HG03045 (cell line): Measurements from ENCODE around the gene MFN1.

Experiments used
- ATAC-seq: cut with Tn5 transposase; IDR thresholded peaks from one replicate; pipeline ENCODE4 v1.9.1; 2021; ENCODE audit warnings: mild to moderate bottlenecking, moderate library complexity; ENCODE audit not compliant: unreplicated experiment

Gene MFN1

GRCh38 chr3:179336345-179336929 lies 11.1 kb upstream of the MFN1 start:
- no peak for ATAC-seq

- peak; percentile 45 for ATAC-seq
Observed at GRCh38 chr3:179348325-179349013, 960 bp downstream of the MFN1 start.

- ATAC-seq = no peak
Observed at GRCh38 chr3:179355996-179356395, 8.5 kb downstream of the MFN1 start.

GRCh38 chr3:179363332-179363731 lies 15.8 kb downstream of the MFN1 start:
- no peak for ATAC-seq

- no peak for ATAC-seq
Observed at GRCh38 chr3:179369621-179370020, 22.1 kb downstream of the MFN1 start.

GRCh38 chr3:179373938-179374337 lies 26.4 kb downstream of the MFN1 start:
- no peak for ATAC-seq

- ATAC-seq = no peak
Observed at GRCh38 chr3:179375091-179375999, 27.8 kb downstream of the MFN1 start.

- no peak for ATAC-seq
Observed at GRCh38 chr3:179376474-179376873, 29.0 kb downstream of the MFN1 start.

- ATAC-seq = no peak
Observed at GRCh38 chr3:179391906-179392305, 44.4 kb downstream of the MFN1 start.

- ATAC-seq = no peak
Observed at GRCh38 chr3:179398574-179399231, 51.2 kb downstream of the MFN1 start.

- ATAC-seq = no peak
Observed at GRCh38 chr3:179401561-179401960, 54.1 kb downstream of the MFN1 start.

GRCh38 chr3:179402963-179403362 lies 55.5 kb downstream of the MFN1 start:
- no peak for ATAC-seq

- no peak for ATAC-seq
Observed at GRCh38 chr3:179404307-179404706, 56.8 kb downstream of the MFN1 start.

- no peak for ATAC-seq
Observed at GRCh38 chr3:179410331-179410730, 62.8 kb downstream of the MFN1 start.

GRCh38 chr3:179410999-179411398 lies 63.5 kb downstream of the MFN1 start:
- ATAC-seq = no peak

GRCh38 chr3:179414804-179415203 lies 67.3 kb downstream of the MFN1 start:
- no peak for ATAC-seq

- ATAC-seq = no peak
Observed at GRCh38 chr3:179415377-179415776, 67.9 kb downstream of the MFN1 start.

- ATAC-seq = no peak
Observed at GRCh38 chr3:179416681-179417080, 69.2 kb downstream of the MFN1 start.

- no peak for ATAC-seq
Observed at GRCh38 chr3:179418610-179419009, 71.1 kb downstream of the MFN1 start.

GRCh38 chr3:179421500-179421899 lies 74.0 kb downstream of the MFN1 start:
- no peak for ATAC-seq

- ATAC-seq = no peak
Observed at GRCh38 chr3:179425075-179425474, 77.6 kb downstream of the MFN1 start.
